GOT3 (cell line): Measurements from ENCODE around the gene TTLL8.

Experiments
- DNase-seq: peaks from one replicate; lab custom pipeline; 2025; ENCODE audit warnings: mixed read lengths; lab: John Stamatoyannopoulos, UW

The TTLL8 gene

DNA sequence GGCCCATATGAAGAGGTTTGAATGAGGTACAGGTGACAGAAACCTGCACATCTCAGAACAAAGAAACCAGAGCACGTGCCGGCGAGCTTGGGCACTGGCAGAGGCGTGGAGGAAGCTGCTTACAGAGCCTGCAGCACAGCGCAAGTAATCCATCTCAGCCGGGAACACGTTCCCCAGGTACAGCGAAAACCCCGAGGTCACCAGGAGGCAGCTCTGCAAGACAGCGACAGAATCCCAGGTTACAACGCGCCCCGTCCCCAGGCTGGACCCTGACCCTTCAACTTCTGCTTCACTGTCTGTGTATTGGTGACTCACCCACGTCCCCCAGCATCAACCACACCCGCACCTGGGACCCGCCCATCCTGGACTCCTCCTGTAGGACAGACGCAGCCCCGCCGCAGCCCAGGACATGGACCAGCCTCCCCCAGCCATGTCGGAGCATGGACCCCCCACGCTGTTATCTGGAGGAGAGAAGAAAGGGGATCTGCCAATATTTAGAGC is 24.9 kb upstream of the TTLL8 start:
- no peak for DNase-seq

DNA sequence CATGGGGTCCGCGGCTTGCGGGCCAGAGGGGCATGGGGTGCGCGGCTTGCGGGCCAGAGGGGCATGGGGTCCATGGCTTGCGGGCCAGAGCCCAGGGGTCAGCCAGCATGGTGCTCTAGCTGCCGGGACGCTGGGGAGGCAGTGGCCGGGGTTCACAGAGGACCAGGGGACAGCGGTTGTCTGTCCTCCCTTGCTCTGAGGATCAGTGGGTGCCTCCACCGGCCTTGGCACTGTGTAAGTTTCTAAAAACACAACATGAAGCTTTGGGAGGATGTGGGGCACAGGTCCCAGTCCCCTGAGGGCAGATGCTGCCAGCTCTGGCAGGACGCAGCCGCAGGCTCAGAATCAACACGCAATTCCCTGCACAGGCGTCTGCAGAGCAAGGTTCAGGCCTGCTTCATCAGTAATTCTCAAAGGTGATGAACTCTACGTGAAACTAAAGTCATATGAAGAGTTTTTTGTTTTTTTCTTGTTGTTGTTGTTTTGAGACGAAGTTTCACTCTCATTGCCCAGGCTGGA is 24.2 kb upstream of the TTLL8 start:
- DNase-seq: no peak

GRCh38 chr22:50081426-50082196 is 23.5 kb upstream of the TTLL8 start:
- DNase-seq: no peak

DNA sequence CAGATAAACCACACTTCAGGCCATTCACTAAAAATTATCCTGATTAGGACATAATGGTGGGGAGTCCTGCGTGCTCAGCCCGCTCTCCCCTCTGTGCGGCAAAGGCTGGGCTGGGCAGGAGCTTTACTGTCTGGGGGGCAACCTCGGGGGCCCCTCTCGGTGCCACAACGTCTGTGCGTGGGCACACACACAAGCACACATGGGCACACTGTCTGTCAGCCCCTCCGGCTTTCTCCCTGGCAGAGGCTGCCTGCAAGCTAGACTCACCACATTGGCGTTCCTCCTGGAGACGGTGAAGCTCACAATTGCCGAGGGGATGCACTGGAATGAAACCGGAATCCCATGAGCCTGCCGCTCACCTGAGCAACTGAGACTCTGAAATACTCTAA is 22.0 kb upstream of the TTLL8 start:
- no peak for DNase-seq

DNA sequence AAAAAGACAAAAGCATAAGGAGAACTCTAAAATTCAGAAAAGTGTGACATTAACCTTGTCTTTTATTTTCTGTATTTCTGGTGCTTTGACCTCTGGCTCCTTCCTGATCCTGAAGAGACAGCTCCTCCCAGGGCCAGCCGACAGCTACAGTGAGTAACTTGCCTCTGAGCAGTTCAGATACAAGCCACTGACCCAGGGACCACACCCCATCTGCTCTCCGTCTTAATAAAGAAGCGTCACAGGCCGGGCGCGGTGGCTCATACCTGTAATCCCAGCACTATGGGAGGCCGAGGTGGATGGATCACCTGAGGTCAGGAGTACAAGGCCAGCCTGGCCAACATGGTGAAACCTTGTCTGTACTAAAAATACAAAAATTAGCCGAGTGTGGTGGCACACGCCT is 20.7 kb upstream of the TTLL8 start:
- DNase-seq: no peak

- no peak for DNase-seq
These were observed 20.1 kb upstream of the TTLL8 start for GRCh38 chr22:50078246-50078645.

DNA sequence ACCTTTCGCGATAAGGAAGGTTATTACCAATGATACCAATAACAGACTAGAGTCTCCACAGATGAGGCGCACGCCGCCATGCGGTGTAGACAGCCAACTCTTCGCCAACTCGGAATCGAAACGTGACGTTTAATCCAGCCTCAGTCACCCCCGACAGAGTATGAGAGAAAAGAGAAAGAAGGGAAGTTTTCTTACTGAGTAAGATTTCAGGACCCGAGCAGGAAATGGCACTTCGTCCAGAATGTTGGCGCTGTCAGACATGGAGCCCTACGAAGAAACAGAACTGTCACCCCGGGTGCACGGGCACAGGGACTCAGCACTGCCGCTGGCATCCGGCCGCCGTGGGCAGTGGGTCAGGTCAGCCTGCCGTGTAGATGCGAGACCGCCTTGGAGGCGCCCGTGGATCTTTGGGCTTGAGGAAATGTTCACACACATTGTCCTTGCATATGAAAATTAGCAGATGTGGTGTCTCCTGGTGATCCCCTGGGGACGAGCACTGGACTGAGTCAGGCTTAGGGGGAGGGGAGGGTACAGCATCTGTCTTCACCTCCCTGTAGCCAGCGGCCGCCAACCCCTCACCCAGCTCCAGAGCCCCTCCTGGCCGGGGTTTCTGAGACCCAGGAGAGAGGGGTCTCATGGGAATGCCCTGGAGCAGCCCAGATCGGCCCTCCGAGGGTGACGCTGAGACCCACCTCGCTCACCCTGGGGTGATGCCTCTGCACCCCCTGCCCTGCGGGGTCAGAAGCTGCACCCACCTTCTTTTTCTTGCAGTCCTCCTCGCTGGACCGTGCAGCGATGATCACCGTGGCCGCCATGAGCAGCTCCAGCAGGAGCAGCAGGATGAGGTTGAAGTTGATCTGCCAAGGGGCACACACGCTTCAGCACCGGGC is 18.8 kb upstream of the TTLL8 start:
- no peak for DNase-seq

- no peak for DNase-seq
These were observed 16.7 kb upstream of the TTLL8 start for GRCh38 chr22:50074551-50075530.

DNA sequence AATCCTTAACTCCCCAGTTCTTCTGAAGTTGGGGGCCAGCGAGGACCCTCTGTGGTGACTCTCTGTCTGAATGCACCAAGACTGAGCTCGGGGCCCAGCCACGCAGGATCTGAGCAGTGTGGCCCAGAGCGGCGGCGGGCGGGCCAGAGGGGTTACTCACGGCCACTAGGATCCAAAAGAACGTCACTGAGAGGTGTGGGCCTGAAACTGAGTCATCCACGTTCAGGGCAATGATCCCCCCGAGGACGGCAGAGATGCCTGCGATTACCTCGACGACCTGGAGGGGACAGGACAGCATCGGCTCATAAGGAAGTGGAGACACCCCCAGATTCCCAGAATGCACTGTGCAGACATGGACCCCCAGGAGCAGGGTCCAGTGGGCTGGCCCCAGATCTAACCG is 16.0 kb upstream of the TTLL8 start:
- DNase-seq: no peak

GRCh38 chr22:50072714-50073538 is 14.8 kb upstream of the TTLL8 start:
- no peak for DNase-seq

GRCh38 chr22:50072167-50072555 is 14.1 kb upstream of the TTLL8 start:
- DNase-seq: no peak

- no peak for DNase-seq
These were observed 13.5 kb upstream of the TTLL8 start for GRCh38 chr22:50071432-50072166.

DNA sequence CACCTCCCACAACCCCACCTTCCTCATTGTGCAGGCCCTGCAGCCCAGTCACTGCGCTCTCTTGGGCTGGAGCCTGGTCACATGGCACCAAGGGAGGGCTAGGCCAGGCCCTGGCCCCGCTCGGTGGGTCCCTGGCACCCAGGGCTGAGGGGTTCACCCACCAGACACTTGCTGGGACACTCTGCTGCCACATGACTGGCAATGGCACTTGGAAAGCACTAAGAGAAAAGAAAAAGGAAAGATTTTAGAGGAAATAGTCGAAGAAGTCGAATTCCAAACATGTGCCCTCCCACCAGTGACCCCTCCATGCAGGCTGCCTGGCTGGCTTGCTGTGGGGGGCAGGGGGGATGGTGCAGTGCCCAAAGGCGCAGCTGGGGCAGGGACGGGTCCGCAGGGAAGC is 12.3 kb upstream of the TTLL8 start:
- no peak for DNase-seq

- DNase-seq: no peak
These were observed 10.0 kb upstream of the TTLL8 start for GRCh38 chr22:50068096-50068495.

DNA sequence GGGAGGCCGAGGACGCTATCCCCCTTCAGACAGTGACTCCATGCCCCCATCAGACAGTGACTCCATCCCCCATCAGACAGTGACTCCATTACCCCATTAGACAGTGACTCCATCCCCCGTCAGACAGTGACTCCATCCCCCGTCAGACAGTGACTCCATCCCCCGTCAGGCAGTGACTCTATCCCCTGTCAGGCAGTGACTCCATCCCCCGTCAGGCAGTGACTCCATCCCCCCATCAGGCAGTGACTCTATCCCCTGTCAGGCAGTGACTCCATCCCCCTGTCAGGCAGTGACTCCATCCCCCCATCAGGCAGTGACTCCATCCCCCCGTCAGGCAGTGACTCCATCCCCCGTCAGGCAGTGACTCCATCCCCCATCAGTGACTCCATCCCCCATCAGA is 9.1 kb upstream of the TTLL8 start:
- no peak for DNase-seq

DNA sequence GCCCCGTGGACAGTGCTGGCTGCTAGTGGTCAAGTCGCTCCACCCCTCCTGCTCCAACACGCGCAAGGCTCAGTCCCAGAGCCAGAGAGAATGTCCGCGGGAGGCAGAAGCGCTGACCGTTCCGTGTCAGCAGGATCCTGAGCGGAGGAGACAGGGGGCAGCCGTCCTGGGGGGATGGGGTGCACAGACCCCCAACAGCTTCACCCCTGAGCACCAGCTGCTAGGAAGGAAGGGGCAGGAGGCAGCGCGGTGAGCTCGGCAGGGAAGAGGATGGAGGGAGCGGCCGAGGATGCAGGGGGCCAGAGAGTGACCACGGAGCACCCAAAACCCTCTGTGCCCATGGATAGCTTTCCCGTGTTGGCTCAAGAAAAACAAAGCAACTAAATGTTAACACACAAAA is 6.4 kb upstream of the TTLL8 start:
- DNase-seq: no peak

DNA sequence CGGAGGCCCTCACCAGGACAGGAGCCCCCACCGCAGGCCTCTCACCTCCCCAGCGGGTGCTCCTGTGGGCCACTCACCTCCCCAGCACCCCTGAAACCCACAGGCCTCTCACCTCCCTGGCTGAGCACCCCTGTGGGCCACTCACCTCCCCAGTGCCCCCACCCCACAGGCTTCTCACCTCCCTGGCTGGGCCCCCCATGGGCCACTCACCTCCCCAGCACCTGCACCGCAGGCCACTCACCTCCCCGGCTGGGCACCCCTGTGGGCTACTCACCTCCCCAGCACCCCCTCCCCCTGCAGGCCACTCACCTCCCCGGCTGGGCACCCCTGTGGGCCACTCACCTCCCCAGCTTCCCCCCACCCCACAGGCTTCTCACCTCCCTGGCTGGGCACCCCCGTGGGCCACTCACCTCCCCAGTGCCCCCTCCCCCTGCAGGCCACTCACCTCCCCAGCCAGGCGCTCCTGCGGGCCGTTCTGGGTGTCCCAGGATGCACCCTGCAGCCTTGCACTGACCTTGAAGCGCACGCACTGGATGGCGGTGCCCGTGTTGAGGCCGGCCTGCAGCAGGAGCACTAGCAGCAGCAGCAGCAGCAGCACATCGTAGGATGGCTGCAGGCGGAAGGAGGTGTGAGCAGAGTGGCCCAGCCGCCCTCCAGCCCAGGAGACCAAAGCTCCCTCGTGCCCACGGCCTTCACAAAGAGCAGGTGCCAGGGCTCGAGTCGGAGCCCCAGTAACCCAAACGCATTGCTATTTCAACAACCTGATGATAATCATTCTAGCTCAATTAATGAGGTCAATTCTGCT is 5.7 kb upstream of the TTLL8 start:
- DNase-seq: no peak

- no peak for DNase-seq
These were observed 4.5 kb upstream of the TTLL8 start for GRCh38 chr22:50062509-50063135.
